ENCODE results near the gene RHOBTB3. TPM values are rescaled to one million over a fixed set of nuclear protein-coding genes. Genes with fewer than 3 reads are reported as not detected.
"Not testable (repeated sequence)": the region's sequence is repeated elsewhere in the genome, so short reads cannot be mapped to it uniquely, and the experiment has no call there.

Gene RHOBTB3
- total RNA-seq, 1 donor from 2014 or later: 192 TPM

DNA sequence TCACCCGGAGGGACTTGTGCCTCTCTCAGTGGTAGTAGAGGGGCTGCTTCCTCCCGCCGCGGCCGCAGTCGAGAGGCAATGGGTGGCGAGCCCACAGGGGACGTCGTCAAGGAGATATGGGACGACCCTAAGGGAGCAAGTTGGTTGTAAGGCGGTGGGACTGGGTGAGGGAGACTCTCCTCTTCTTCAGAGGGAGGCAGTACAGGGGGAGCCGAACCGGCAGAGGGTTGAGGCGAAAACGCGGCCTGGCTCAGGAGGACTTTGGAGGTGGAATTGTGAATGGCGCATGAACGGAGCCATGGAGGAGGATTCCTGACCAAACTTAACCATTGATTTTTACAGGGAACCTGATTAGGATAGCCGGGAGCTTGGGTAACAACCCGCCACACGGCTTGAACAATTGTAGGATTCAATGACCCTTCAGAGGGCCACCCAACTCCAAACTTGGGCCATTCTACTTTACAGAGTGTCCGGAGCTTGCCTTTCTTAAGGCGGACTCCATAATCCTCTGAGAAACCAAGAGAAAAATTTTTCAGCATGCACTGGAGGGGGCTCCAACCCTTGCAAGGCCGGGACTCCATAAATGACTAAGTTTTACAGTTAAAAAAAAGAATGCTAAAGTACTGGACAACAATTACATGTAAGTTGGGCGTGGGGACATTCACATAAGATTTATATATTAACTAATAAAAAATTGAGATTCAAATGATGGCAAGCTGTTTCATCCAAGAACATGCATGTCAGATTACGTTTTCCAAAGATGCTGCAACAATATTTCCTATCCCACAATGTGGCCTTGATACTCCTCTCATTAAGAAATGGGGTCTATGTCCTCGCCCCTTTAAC lies 19.4 kb upstream of the RHOBTB3 start:
- ATAC-seq: no peak
- intact Hi-C loops (cut with DNase I): no loop called here

GRCh38 chr5:95712347-95712958 lies 18.7 kb upstream of the RHOBTB3 start:
- DNase-seq (ENCODE audit: low spot score) (no peak), ATAC-seq (no peak)
- intact Hi-C loops (cut with DNase I): no loop called here

More for the DNA sequence above, 19.4 kb upstream of the RHOBTB3 start:
- no peak for DNase-seq (ENCODE audit: low spot score)

DNA sequence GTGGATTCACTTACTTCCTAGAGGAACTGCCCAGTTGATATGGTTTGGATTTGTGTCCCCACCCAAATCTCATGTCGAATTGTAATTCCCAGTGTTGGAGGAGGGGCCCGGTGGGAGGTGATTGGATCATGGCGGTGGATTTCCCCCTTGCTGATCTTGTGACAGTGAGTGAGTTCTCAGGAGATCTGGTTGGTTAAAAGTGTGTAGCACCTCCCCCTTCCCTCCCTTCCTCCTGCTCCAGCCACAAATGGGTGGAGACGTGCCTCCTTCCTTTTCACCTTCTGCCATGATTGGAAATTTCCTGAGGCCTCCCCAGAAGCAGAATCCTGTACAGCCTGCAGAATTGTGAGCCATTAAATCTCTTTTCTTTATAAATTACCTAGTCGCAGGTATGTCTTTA lies 17.9 kb upstream of the RHOBTB3 start:
- ATAC-seq; intact Hi-C loops (cut with DNase I); DNase-seq (ENCODE audit: low spot score): not testable (repeated sequence)

DNA sequence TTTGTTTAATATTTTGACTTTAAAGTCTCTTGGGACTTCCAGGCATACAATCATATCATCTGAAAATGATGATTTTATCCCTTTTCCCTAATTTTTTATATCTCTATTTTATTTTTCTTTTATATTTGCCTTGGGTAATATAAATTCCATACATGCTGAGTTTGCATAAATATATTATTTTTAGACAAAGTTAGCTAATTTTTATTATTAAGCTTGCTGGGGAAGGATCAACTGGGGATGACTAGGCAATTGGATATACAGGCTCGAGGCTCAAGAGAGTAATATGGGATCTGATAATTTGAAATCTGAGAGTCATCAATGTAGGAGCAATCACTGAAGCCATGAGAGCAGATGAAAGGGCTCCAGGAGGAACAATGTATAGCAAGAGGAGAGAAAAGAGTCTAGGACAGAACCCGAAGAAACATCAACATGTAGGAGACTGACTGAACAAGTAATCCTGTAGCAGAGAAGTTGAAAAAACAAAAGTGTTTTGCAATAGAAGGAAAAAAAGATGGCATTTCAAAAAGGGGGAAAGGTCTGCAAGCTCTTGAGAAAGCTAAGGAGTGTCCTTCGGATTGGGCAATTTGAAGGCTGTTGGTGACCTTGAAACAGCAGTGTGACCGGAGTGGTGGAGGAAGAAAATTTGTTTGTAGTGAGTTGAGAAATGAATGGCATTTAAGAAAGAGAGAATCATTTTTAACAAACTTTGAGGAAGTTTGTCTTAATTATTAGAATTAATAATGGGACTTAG lies 17.0 kb upstream of the RHOBTB3 start:
- intact Hi-C loops (cut with DNase I): no loop called here
- no peak for DNase-seq (ENCODE audit: low spot score)

DNA sequence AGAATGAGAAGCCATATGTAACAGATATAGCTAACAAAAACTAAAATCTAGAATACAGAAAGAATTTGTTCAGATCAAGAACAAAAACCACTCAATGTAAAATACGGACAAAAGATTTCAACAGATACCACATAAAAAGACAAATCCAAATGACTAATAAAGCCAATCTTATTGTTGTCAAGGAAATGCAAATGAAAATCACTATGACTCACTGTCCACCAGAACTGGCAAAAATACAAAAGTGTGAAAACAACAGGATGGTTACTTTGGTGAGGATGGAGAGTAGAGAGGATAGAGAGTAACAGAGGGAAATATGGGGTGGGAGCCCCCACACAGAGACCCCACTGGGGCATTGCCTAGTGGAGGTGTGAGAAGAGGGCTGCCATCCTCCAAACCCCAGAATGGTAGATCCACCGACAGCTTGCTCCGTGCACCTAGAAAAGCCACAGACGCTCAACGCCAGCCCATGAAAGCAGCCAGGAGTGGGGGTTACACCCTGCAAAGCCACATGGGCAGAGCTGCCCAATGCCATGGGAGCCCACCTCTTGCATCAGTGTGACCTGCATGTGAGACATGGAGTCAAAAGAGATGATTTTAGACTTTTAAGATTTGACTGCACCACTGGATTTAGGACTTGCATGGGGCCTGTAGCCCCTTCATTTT lies 15.2 kb upstream of the RHOBTB3 start:
- intact Hi-C loops (cut with DNase I): no loop called here
- ATAC-seq (no peak), DNase-seq (ENCODE audit: low spot score) (no peak)

More for the DNA sequence above, 17.0 kb upstream of the RHOBTB3 start:
- peak; percentile 41 for ATAC-seq

DNA sequence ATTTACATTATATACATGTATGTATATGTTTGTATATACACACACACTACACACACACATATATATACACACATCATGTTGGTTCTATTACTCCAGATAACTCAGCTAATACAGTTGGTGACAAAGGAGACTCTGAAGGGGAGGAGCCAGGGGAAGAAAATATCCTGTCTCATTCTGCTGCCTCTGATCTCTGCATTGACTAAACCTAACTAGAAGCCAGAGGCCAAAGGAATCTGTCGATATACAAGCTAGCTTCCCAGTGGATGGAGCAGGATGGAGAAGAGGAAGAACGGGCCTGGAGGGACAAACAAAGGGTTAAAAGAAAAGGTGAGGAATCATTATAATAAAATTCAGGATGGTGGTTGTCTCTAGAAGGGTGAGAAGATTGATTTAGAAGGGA lies 13.7 kb upstream of the RHOBTB3 start:
- DNase-seq (ENCODE audit: low spot score): no peak
- ATAC-seq: no peak
- intact Hi-C loops (cut with DNase I): no loop called here

- DNase-seq (ENCODE audit: low spot score) (no peak), ATAC-seq (no peak)
- intact Hi-C loops (cut with DNase I): no loop called here
Observed at GRCh38 chr5:95718203-95718602, 12.9 kb upstream of the RHOBTB3 start.

DNA sequence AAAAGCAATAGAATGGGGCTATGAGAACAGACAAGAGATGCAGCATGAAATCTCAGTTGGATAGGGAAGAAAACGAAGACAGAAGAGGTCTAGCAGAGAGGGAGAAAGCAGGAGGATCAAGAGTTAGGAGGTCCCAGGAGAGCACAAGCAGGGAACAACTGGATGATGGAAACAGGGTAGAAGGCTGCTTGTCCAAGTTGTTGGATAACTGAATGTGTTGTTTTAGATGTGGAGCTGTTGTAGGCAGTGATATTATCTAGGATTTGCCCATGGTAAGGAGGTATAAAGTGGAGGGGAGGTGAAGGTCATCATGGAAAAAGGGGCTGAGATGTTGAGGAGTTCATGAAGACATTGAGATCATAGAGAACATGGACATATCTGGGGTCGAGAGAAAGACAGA lies 12.4 kb upstream of the RHOBTB3 start:
- intact Hi-C loops (cut with DNase I): no loop called here
- no peak for DNase-seq (ENCODE audit: low spot score)
- no peak for ATAC-seq

- DNase-seq (ENCODE audit: low spot score): no peak
- intact Hi-C loops (cut with DNase I): no loop called here
- peak; percentile 75 for ATAC-seq
Observed at GRCh38 chr5:95720094-95720786, 10.9 kb upstream of the RHOBTB3 start.

- DNase-seq (ENCODE audit: low spot score) (no peak), ATAC-seq (no peak)
- intact Hi-C loops (cut with DNase I): no loop called here
Observed at GRCh38 chr5:95721582-95722295, 9.4 kb upstream of the RHOBTB3 start.

GRCh38 chr5:95723632-95724369 lies 7.3 kb upstream of the RHOBTB3 start:
- DNase-seq (ENCODE audit: low spot score) (no peak), ATAC-seq (peak; percentile 20)
- intact Hi-C loops (cut with DNase I): no loop called here

- intact Hi-C loops (cut with DNase I): no loop called here
Observed at GRCh38 chr5:95725071-95725820, 5.9 kb upstream of the RHOBTB3 start.

DNA sequence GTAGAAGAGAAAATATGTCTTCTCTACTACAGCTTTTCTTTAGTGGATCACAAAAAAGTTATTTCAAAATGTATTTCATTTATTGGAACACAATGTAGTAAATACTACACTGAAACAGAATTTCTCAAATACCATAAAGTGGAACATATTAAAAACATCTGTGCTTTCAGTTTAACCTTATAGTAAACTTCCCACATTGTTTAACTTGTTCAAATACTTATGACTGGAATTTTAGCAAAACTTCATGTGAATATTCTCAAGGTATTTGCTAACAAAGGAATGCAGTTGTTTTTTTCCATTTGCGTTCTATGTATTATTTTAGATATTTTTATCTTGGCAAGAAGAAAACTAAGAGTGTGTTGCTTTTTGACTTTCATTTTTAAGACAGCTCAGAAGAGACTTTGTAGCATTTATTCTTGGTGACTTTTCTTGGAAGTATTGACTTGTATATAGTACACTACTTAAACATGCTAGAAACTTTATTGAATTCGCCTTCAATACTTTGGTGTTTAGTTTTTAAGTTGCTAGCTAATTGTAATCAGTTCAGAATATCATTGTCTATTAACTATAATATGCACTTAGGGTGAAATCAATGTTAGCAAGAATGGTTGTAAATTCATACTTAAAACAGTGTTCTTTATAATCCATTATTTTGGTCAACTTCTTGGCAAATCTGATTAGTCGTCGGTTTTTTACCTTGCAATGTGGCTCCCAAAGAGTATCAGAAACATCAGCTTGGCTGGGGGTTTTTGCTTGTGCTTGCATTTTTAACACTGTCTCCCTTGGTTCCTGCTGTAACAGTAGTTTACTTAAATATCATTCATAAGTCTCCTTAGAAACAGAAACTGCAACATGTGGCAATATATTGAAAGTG lies 5.0 kb upstream of the RHOBTB3 start:
- no peak for ATAC-seq

More at GRCh38 chr5:95725071-95725820, 5.9 kb upstream of the RHOBTB3 start:
- DNase-seq (ENCODE audit: low spot score): no peak
- ATAC-seq: peak; percentile 67

GRCh38 chr5:95726811-95727763 lies 4.0 kb upstream of the RHOBTB3 start:
- intact Hi-C loops (cut with DNase I): no loop called here
- no peak for DNase-seq (ENCODE audit: low spot score)
- ATAC-seq: no peak

More for the DNA sequence above, 5.0 kb upstream of the RHOBTB3 start:
- intact Hi-C loops (cut with DNase I): no loop called here
- no peak for DNase-seq (ENCODE audit: low spot score)

- intact Hi-C loops (cut with DNase I): no loop called here
- ATAC-seq (no peak), DNase-seq (ENCODE audit: low spot score) (no peak)
Observed at GRCh38 chr5:95727764-95728191, 3.4 kb upstream of the RHOBTB3 start.

Measured in sciatic nerve (tissue), 2 donors.